GM21360 (cell line): ENCODE results near the gene PPP1R12C.
"Not testable (repeated sequence)": the region's sequence is repeated elsewhere in the genome, so short reads cannot be mapped to it uniquely, and the experiment has no call there.

Experiments
- ATAC-seq: cut with Tn5 transposase; IDR thresholded peaks from one replicate; pipeline ENCODE4 v1.9.1; 2021; ENCODE audit warnings: mild to moderate bottlenecking, moderate library complexity; ENCODE audit not compliant: unreplicated experiment

PPP1R12C gene

GRCh38 chr19:55116859-55117662 lies at the start of gene PPP1R12C:
Gene PPP1R12C, minus strand, starts transcription at chr19:55117637. Its CDS starts 94 bp downstream, at chr19:55117543.
- ATAC-seq = peak; percentile 4

DNA sequence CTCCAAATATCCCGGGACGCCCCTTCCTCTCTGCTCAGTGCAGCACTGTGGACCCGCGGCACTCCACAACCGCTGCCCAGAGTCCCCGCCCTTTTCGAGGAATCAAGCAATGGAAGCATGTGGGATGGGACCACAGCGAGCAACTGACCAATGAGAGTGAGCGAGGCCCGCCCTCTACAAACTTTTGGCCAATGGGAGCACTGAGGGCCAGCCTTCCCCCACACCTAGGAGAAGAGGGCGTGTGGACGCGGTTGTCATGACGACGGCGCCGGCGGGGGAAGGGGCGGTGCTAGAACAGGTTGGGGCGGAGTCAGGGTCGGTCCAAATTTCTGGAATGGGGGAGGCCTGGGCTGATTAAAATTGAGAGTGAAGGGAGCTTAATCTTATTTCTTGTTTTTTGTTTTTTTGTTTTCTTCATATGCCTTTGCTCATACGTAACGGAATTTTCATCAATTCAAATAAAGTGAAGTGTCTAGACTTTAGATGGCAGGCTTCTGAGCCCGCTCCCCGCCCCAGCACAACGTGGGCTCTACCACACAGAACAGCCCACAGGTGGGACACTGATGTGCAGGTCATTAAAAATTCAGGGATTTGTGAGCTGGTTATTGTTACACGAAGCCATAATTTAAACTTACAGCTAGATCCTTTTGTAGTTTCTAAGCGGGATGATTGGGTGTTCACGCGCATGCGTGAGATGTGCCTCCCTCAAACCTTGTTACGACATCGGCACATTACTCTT lies 49.3 kb upstream of the PPP1R12C start, which contains the start of gene DNAAF3:
DNAAF3 (minus strand) TSS at position 84 of the 739 bp plus-strand sequence. CDS start 200 bp downstream, outside the sequence.
- ATAC-seq = peak; percentile 89

DNA sequence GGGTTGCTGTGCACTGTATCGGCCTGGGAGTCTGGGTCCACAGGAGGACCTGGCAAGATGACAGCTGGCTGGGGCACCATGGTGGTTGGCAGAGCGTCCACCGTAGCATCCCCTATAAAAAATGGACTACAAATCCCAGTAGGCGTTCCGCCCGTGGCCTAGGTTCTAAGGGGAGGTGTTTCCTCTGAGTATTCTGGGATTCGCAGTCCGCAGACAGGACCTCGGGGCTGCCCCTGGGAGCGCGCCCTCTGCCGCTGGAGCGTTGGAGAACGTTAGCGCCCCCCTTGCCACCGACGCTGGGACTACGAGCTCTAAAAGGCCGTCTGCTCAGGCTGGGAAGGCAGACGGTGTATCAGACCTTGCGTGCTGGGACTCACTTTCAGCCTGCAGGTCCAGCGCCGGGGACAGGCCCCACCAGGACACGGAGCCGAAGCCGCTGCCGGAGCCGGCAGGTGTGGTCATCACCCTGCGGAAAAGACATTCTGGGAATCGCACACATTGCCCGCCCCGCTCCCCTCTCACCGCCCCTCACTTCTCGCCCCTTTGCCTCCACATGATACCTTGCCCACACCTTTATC lies 48.6 kb upstream of the PPP1R12C start:
- peak; percentile 15 for ATAC-seq

GRCh38 chr19:55161571-55162322 lies 44.3 kb upstream of the PPP1R12C start:
- ATAC-seq = no peak

DNA sequence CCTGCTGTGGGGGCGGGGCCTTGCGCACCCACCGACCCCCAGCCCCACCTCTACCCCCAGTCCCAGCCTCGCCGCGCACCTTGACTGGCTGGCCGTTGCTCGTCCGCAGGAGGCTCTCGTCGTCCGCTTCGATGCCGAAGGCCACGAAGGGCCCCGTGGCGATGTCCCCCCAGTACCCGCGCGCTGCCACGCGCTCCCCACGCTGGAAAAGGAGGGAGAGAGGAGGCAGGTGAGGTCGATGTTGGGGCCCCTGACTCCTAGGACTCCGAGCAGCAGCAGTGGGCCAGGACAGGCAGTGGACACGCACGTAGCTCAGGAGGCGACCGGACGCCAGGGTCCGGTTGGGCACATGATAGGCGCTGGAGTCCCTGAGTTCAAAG lies 43.5 kb upstream of the PPP1R12C start:
- no peak for ATAC-seq

DNA sequence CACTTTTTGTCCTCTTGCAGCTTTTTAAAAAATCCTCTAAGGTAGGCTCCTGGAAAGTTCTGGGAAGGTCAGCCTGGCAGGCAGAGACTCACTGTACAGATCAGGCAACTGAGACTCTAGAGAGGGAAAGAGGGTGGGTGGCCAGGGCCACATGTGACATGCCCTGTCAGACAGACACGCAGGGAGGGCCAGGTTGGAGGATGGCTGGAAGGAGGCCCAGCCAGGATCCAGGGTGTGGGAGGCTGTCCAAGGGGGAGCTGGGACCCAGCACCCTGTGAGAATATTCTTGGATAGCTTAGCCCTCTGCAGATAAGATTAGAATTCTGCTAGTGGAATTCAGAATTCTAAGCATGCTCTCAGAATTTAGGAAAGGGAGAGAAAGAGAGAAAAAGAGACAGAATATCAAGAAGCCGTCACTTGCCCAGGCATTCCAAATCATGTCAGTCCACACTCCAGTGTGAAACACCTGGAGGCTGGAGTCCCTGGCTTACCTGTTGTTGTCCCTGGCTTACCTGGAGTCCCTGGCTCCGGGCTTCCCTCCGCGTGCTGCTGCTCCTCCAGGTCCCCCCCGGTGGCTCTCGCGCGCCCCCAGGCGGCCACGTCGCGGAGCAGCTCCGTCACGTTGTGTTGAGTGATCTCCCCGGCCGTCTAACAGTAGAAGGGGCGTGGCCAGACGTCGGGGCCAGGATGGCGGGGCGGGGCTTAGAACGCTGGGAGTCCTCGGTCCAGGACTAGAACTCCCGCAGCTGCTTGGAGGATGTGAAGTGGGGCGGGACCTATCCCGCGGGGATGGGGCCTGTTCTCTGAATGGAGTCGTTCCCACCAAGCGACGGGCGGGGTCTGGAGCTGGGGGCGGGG lies 42.9 kb upstream of the PPP1R12C start:
- ATAC-seq = peak; percentile 74

- ATAC-seq = no peak
Observed at GRCh38 chr19:55158848-55159749, 41.7 kb upstream of the PPP1R12C start.

- no peak for ATAC-seq
Observed at GRCh38 chr19:55158423-55158822, 41.0 kb upstream of the PPP1R12C start.

- no peak for ATAC-seq
Observed at GRCh38 chr19:55157064-55157908, 39.8 kb upstream of the PPP1R12C start, which contains the start of gene TNNI3. Gene TNNI3, minus strand, starts transcription at chr19:55157732. Its CDS starts 143 bp downstream, at chr19:55157589.

DNA sequence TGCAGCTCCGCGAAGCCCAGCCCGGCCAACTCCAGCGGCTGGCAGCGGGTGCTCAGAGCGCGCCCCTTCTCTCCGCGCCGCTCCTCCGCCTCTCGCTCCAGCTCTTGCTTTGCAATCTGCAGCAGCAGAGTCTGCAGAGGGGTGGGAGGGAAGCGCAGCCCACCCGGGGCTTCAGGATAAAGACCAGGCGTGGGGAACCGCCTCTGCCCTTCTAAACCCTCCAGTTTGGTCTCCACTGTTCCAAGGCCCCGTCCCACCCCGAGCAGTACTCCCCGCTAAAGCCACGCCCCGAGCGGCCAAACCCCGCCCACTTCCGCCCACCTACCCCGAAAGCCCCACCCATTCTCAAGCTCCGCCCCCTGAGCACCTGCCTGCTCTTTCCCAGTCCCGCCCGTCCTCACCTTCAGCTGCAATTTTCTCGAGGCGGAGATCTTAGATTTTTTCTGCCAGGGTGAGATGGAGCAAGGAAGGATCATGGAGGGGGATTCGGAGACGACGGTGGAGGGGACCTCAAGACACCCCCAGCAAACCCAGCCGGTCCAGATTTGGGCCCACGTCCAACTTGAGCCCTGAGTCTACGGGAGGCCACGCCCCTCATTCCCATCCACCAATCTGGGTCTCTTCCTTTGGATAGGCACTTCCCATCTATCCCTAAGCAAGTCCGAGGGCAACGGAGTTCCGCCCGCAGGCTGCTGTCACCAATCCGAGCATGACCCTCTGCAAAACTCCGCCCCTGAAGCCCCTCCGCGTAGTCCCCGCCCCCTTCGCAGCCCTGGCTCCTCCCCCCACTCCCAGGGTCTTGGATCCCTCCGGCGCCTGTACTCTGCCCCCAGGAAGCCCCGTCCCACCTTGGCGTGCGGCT lies 39.0 kb upstream of the PPP1R12C start:
- no peak for ATAC-seq

DNA sequence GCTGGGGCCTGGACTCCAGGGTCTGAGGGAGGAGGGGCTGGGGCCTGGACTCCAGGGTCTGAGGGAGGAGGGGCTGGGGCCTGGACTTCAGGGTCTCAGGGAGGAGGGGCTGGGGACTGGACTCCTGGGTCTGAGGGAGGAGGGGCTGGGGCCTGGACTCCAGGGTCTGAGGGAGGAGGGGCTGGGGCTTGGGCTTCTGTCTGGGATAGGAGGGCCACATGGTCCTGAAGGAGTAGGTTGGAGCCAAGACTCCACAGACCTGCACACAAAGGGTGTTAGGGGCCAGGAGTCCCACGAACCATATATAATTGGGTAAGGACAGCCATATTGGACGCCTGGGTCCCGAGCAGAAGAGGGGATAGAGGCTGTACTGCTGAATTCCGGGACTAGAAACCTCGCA lies 38.3 kb upstream of the PPP1R12C start:
- not testable (repeated sequence) for ATAC-seq

GRCh38 chr19:55153652-55154264 lies 36.3 kb upstream of the PPP1R12C start:
- no peak for ATAC-seq

DNA sequence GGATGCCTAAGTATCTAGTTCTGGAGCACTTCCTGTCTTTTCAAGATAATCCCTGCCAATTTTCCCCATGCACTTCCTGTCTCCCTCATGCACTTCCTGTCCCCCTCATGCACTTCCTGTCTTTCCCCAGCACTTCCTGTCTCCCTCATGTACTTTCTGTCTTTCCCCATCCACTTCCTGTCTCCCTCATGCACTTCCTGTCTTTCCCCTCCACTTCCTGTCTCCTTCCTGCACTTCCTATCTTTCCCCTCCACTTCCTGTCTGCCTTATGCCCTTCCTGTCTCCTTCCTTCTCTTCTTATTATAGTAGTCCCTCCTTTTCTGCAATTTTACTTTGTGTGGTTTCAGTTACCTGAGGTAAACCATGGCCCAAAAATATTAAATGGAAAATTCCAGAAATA lies 34.6 kb upstream of the PPP1R12C start:
- no peak for ATAC-seq

DNA sequence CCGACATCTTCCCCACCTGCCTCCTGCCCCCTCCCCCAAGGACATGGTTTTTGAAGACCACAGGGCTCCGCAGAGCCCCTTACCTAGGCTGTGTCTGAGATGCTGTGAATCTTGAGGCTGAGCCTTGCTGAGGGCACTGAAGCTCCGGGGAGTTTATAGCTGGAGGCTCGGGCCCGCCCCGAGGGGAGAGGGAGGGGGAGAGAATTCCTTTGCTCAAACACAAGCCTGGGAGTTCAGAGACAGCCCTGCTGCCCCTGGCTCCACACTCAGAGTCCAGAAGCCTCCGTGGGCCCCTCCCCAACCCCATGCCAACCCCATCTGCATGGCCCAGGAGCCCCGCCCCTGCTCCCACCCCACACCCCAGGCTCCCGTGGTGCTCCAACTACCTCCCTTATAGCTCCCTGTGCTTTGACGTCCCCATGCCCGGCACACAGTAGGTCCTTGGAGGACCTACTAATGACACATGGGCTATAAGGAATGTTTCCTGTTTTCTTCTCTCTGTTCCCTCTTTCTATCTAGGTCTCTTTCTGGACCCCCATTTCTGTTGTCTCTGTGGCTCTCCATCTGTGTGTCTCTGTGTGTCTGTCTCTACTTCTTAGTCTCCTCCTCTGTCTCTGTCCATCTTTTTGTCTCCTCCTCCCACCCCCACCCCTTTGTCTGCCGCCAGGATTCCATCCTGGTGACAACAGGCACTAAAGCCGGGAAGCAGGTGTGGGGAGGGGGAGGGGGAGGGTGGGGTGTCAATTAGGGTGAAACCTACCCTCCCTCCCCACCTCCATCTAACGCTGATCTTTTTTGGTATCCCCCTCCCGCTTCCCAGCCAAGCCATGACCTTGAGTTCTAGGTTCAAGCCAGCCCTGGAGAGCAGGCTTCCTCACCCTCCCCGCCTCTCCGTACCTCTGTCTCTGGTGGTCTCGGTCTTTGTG lies 31.9 kb upstream of the PPP1R12C start, which contains the start of gene TNNT1:
TNNT1 (minus strand) TSS at position 129 of the 926 bp plus-strand sequence. CDS start 2,049 bp downstream, outside the sequence.
- no peak for ATAC-seq

DNA sequence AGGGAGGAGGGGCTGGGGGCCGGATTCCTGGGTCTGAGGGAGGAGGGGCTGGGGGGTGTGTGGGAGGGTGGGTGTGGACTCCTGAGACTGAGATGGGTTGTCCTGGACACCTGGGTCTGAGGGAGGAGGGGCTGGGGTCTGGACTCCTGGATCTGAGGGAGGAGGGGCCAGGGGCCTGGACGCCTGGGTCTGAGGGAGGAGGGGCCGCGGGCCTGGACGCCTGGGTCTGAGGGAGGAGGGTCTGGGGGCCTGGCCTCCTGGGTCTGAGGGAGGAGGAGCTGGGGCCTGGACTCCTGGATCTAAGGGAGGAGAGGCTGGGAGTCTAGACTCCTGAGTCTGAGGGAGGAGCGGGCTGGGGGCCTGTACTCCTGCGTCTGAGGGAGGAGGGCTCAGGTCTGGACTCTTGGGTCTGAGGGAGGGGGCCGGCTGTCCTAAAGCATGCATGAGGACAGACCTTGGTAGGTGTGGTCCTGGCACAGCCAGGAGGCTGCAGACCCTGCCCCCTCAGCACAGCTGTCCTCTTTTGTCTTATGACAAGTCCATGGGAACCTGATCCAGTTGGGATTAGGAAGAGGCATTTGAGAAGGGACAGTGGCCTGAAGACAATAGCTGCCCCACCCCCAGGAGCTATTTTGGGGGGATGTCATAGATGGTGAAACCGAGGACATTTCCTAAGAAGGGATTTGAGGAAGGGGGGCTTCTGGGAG lies 30.3 kb upstream of the PPP1R12C start:
- no peak for ATAC-seq
